Gastrocnemius medialis (tissue), 4 donors: ENCODE measurements around the gene SEMA3E. TPM values are rescaled to one million over a fixed set of nuclear protein-coding genes. Genes with fewer than 3 reads are reported as not detected.

Experiments used
- ATAC-seq, 2 donors: fragments of 150-250 bp; one replicate each; pipeline ENCODE4 v1.9.1; 2016
- DNase-seq, 2 donors: peaks; one replicate each; pipeline ENCODE4 v3.0.0-alpha.2; 2019
- H3K27ac ChIP-seq, 4 donors: fragments of 200-600 bp; sonication (generic); 1 replicate in 1 of 4; 2 replicates in 3 of 4; pipeline ENCODE4 v1.5.1; 2016 to 2018; ENCODE audit warnings: mild to moderate bottlenecking in 2 of 4, moderate library complexity in 1 of 4
- H3K27me3 ChIP-seq, 3 donors: fragments of 200-600 bp; sonication (generic) in 2 of 3; 1 replicate in 1 of 3; 2 replicates in 2 of 3; pipeline versions ENCODE4 v1.5.1 to v1.6.0; 2016 to 2019; ENCODE audit warnings: mild to moderate bottlenecking in 1 of 3, moderate library complexity in 1 of 3
- H3K36me3 ChIP-seq, 2 donors: fragments of 200-600 bp; sonication (generic) in 1 of 2; one replicate each; pipeline ENCODE4 v1.5.1; 2017 to 2018
- H3K4me1 ChIP-seq, 2 donors: fragments of 200-600 bp; sonication (generic) in 1 of 2; one replicate each; pipeline ENCODE4 v1.5.1; 2016 to 2017; ENCODE audit warnings: mild to moderate bottlenecking in 2 of 2
- H3K4me3 ChIP-seq, 4 donors: fragments of 200-600 bp; sonication (generic) in 3 of 4; 1 replicate in 1 of 4; 2 replicates in 3 of 4; pipeline ENCODE4 v1.5.1; 2016 to 2019; ENCODE audit warnings: mild to moderate bottlenecking in 2 of 4
- H3K9me3 ChIP-seq, 3 donors: fragments of 200-600 bp; sonication (generic) in 2 of 3; 1 replicate in 1 of 3; 2 replicates in 2 of 3; pipeline ENCODE4 v1.5.1; 2016 to 2019
- CTCF ChIP-seq, 5 experiments: fragments of 450-650 bp in 3 of 5; fragments of 200-600 bp in 2 of 5; sonication (generic) in 2 of 5; IDR thresholded peaks in 4 of 5; conservative IDR thresholded peaks in 1 of 5; 1 replicate in 4 of 5; 2 replicates in 1 of 5; pipeline ENCODE4 v1.5.1; 2016 to 2019; ENCODE audit warnings: antibody characterized with exemption in 5 of 5, mild to moderate bottlenecking in 3 of 5, moderate library complexity in 3 of 5
- POLR2A ChIP-seq, 2 donors: fragments of 450-650 bp; IDR thresholded peaks; one replicate each; pipeline ENCODE4 v1.6.1; 2017; ENCODE audit warnings: antibody characterized with exemption in 2 of 2, mild to moderate bottlenecking in 2 of 2, moderate library complexity in 2 of 2
- in situ Hi-C, 4 donors: fragments of 200-750 bp; cut with MboI; loops; one replicate each; pipeline versions ENCODE4 v1.15.0 to v1.8.0; 2017; ENCODE audit warnings: low sequenced_read_pairs in 4 of 4
- intact Hi-C: fragments of 100-400 bp; cut with DNase I; formaldehyde crosslinking; loops from one replicate; pipeline ENCODE4 v1.15.1; 2023; ENCODE audit warnings: low total_unique reads
- total RNA-seq, 4 donors: library from RNA; depleted of rRNA; stranded (reverse); fragments of >200 nt; gene quantifications; one replicate each; pipeline versions ENCODE4 v1.1.0 to v1.2.3, GENCODE V29; 2016

SEMA3E gene
- total RNA-seq, 4 donors from 2014 or later, result 0.22 to 0.41 (median 0.32) TPM; not detected in 1

GRCh38 chr7:83519240-83519639 is 129.7 kb downstream of the SEMA3E start:
- TF ChIP-seq POLR2A (IDR thresholded peaks at IDR 0.05) (no peak), CTCF (IDR thresholded peaks at IDR 0.05 in 4 of 5, conservative IDR thresholded peaks at IDR 0.05 in 1 of 5) (no peak)
- H3K27me3 ChIP-seq, result no peaks in the 10 kb centered on the region
- no peaks in the 10 kb centered on the region for H3K9me3 ChIP-seq
- DNase-seq (no peak), ATAC-seq (no peak)
- H3K4me3 ChIP-seq, result no peak overlapping the region
- intact Hi-C loops, result no loop called here
- no peaks in the 10 kb centered on the region for H3K36me3 ChIP-seq
- no peak overlapping the region for H3K27ac ChIP-seq
- in situ Hi-C loops, result no loop called here
- no peaks in the 10 kb centered on the region for H3K4me1 ChIP-seq

- in situ Hi-C loops, result no loop called here
- TF ChIP-seq CTCF (IDR thresholded peaks at IDR 0.05 in 4 of 5, conservative IDR thresholded peaks at IDR 0.05 in 1 of 5) (no peak), POLR2A (IDR thresholded peaks at IDR 0.05) (no peak)
- Histone ChIP-seq H3K27me3 (no peaks in the 10 kb centered on the region), H3K4me3 (no peak overlapping the region), H3K9me3 (no peaks in the 10 kb centered on the region), H3K36me3 (no peaks in the 10 kb centered on the region), H3K27ac (no peak overlapping the region), H3K4me1 (no peaks in the 10 kb centered on the region)
- ATAC-seq (no peak), DNase-seq (no peak)
- intact Hi-C loops, result no loop called here
These were observed 131.8 kb downstream of the SEMA3E start for GRCh38 chr7:83517035-83517700.

GRCh38 chr7:83514977-83515376 is 134.0 kb downstream of the SEMA3E start:
- ATAC-seq, result no peak
- Histone ChIP-seq H3K27me3 (no peaks in the 10 kb centered on the region), H3K9me3 (no peaks in the 10 kb centered on the region), H3K4me1 (no peaks in the 10 kb centered on the region), H3K4me3 (no peak overlapping the region), H3K36me3 (no peaks in the 10 kb centered on the region), H3K27ac (no peak overlapping the region)
- intact Hi-C loops (no loop called here), in situ Hi-C loops (no loop called here)
- TF ChIP-seq POLR2A (IDR thresholded peaks at IDR 0.05) (no peak), CTCF (IDR thresholded peaks at IDR 0.05 in 4 of 5, conservative IDR thresholded peaks at IDR 0.05 in 1 of 5) (no peak)
- no peak for DNase-seq

GRCh38 chr7:83509255-83510021 is 139.5 kb downstream of the SEMA3E start:
- H3K4me1 ChIP-seq, result no peaks in the 10 kb centered on the region
- no peak overlapping the region for H3K27ac ChIP-seq
- ATAC-seq (no peak), DNase-seq (no peak)
- no peaks in the 10 kb centered on the region for H3K9me3 ChIP-seq
- H3K36me3 ChIP-seq, result no peaks in the 10 kb centered on the region
- in situ Hi-C loops, result no loop called here
- no peak overlapping the region for H3K4me3 ChIP-seq
- TF ChIP-seq CTCF (IDR thresholded peaks at IDR 0.05 in 4 of 5, conservative IDR thresholded peaks at IDR 0.05 in 1 of 5), result no peak
- TF ChIP-seq POLR2A (IDR thresholded peaks at IDR 0.05), result no peak
- no peaks in the 10 kb centered on the region for H3K27me3 ChIP-seq
- intact Hi-C loops, result no loop called here
